A549 (cell line): Measurements from ENCODE around the gene PPARA. TPM values are rescaled to one million over a fixed set of nuclear protein-coding genes. Genes with fewer than 3 reads are reported as not detected.

Experiments
- ATAC-seq, 2 experiments: fragments of 200-7000 bp in 1 of 2; fragments of >200 bp in 1 of 2; cut with Nextera tagmentation in 1 of 2; cut with Tn5 transposase in 1 of 2; 3 replicates each; pipeline versions ENCODE4 v1.8.0 to v1.9.1; 2018 to 2020; ENCODE audit warnings: mild to moderate bottlenecking in 1 of 2, moderate library complexity in 1 of 2
- CTCF ChIA-PET: fragments of 300-600 bp; sonication (Branson Sonifier 250); formaldehyde crosslinking; extraction: SDS; loops from one replicate; lab custom pipeline; 2021; ENCODE audit warnings: antibody characterized with exemption, inconsistent platforms; lab: Yijun Ruan, JAX
- POLR2A ChIA-PET: fragments of 350-600 bp; formaldehyde crosslinking; extraction: SDS; loops from one replicate; lab custom pipeline; 2021; ENCODE audit warnings: antibody characterized with exemption, inconsistent platforms; lab: Yijun Ruan, JAX
- DNase-seq, 2 experiments: peaks; one replicate each; pipeline versions ENCODE4 v3.0.0 to v3.0.0-alpha.2; 2011 to 2016; ENCODE audit warnings: low read depth in 1 of 2, low spot score in 1 of 2
- FAIRE-seq: peaks from 2 replicates; lab custom pipeline; 2011; peaks lifted over from hg19 to GRCh38; lab: Jason Lieb, UNC
- H3K27ac ChIP-seq, 2 experiments: fragments of >200 bp; sonication (Bioruptor Twin); formaldehyde crosslinking; 3 replicates each; pipeline ENCODE4 v1.5.1; 2016 to 2017
- H3K4me1 ChIP-seq: fragments of >200 bp; sonication (Bioruptor Twin); formaldehyde crosslinking; 3 replicates; pipeline ENCODE4 v1.6.1; 2016
- H3K4me2 ChIP-seq: fragments of >200 bp; sonication (Bioruptor Twin); formaldehyde crosslinking; 3 replicates; pipeline ENCODE4 v1.6.1; 2016
- H3K4me3 ChIP-seq: fragments of >200 bp; sonication (Bioruptor Twin); formaldehyde crosslinking; 3 replicates; pipeline ENCODE4 v1.5.1; 2016
- H3K9me3 ChIP-seq: fragments of >200 bp; sonication (Bioruptor Twin); formaldehyde crosslinking; 3 replicates; pipeline ENCODE4 v1.6.1; 2016
- ATOH8 ChIP-seq: fragments of 250-450 bp; sonication (Bioruptor Pico); IDR thresholded peaks from 2 replicates; pipeline ENCODE4 v1.5.0; 2020; ENCODE audit warnings: low read depth, mild to moderate bottlenecking, moderate library complexity
- BCL3 ChIP-seq: fragments of >200 bp; sonication (Bioruptor Twin); formaldehyde crosslinking; IDR thresholded peaks from 3 replicates; pipeline ENCODE4 v1.6.1; 2016
- CHD4 ChIP-seq: fragments of 200-600 bp; sonication (generic); IDR thresholded peaks from 2 replicates; pipeline ENCODE4 v1.6.1; 2016; ENCODE audit warnings: antibody characterized with exemption, mild to moderate bottlenecking, borderline replicate concordance
- E2F6 ChIP-seq: IDR thresholded peaks from 2 replicates; pipeline ENCODE4 v1.6.1; 2012; ENCODE audit warnings: low read depth, borderline replicate concordance
- FOXS1 ChIP-seq: fragments of 250-450 bp; sonication (Bioruptor Pico); IDR thresholded peaks from 2 replicates; pipeline ENCODE4 v1.5.0; 2020; ENCODE audit warnings: mild to moderate bottlenecking, moderate library complexity
- GATA3 ChIP-seq: IDR thresholded peaks from 2 replicates; pipeline ENCODE4 v1.6.1; 2012; ENCODE audit warnings: borderline replicate concordance
- HDAC2 ChIP-seq: fragments of 200-600 bp; sonication (generic); IDR thresholded peaks from 2 replicates; pipeline ENCODE4 v1.6.1; 2016
- HES2 ChIP-seq: fragments of >200 bp; sonication (Bioruptor Twin); formaldehyde crosslinking; IDR thresholded peaks from 2 replicates; pipeline ENCODE4 v1.6.1; 2016
- HOXB13 ChIP-seq: fragments of 250-450 bp; sonication (Bioruptor Pico); IDR thresholded peaks from 2 replicates; pipeline ENCODE4 v1.5.0; 2020; ENCODE audit warnings: low read depth, mild to moderate bottlenecking, moderate library complexity
- JUN ChIP-seq, 2 experiments: fragments of >200 bp; sonication (Bioruptor Twin); formaldehyde crosslinking; IDR thresholded peaks; 2 replicates in 1 of 2; 3 replicates in 1 of 2; pipeline ENCODE4 v1.6.1; 2016 to 2017
- JUNB ChIP-seq: fragments of >200 bp; sonication (Bioruptor Twin); formaldehyde crosslinking; IDR thresholded peaks from 2 replicates; pipeline ENCODE4 v1.6.1; 2016
- MAFK ChIP-seq: fragments of 450-650 bp; IDR thresholded peaks from 2 replicates; pipeline ENCODE4 v1.6.1; 2014; ENCODE audit not compliant: partially characterized antibody
- MAZ ChIP-seq: fragments of 150-350 bp; IDR thresholded peaks from 2 replicates; pipeline ENCODE4 v1.6.1; 2014; ENCODE audit warnings: antibody characterized with exemption, low read depth, low read length, borderline replicate concordance
- NPAS2 ChIP-seq: fragments of 250-450 bp; sonication (Bioruptor Pico); IDR thresholded peaks from 2 replicates; pipeline ENCODE4 v1.8.0; 2022; ENCODE audit warnings: mild to moderate bottlenecking, moderate library complexity, borderline replicate concordance
- NR3C1 ChIP-seq: fragments of >200 bp; sonication (Bioruptor Twin); formaldehyde crosslinking; IDR thresholded peaks from 3 replicates; pipeline ENCODE4 v1.6.1; 2017
- PHF8 ChIP-seq: fragments of 200-600 bp; sonication (generic); IDR thresholded peaks from 2 replicates; pipeline ENCODE4 v1.6.1; 2016; ENCODE audit warnings: low read depth, mild to moderate bottlenecking, antibody characterized with exemption, moderate library complexity, borderline replicate concordance
- POLR2AphosphoS2 ChIP-seq: conservative IDR thresholded peaks from 2 replicates; pipeline ENCODE4 v1.6.1; 2012; ENCODE audit warnings: low read length, improper control_type of control experiment, inconsistent platforms
- RARB ChIP-seq: fragments of 250-450 bp; sonication (Bioruptor Pico); IDR thresholded peaks from 2 replicates; pipeline ENCODE4 v1.8.0; 2021; ENCODE audit warnings: mild to moderate bottlenecking, moderate library complexity
- RCOR1 ChIP-seq: fragments of 150-350 bp; IDR thresholded peaks from 2 replicates; pipeline ENCODE4 v1.6.1; 2014; ENCODE audit warnings: antibody characterized with exemption, low read length, low read depth
- RNF2 ChIP-seq: fragments of 200-600 bp; sonication (generic); IDR thresholded peaks from 2 replicates; pipeline ENCODE4 v1.6.1; 2016; ENCODE audit warnings: low read depth, mild to moderate bottlenecking, antibody characterized with exemption, moderate library complexity, borderline replicate concordance
- TFCP2L1 ChIP-seq: fragments of 250-450 bp; sonication (Bioruptor Pico); IDR thresholded peaks from 2 replicates; pipeline ENCODE4 v1.5.0; 2021; ENCODE audit warnings: mild to moderate bottlenecking
- ZC3H11A ChIP-seq: fragments of 450-650 bp; IDR thresholded peaks from 2 replicates; pipeline ENCODE4 v1.6.1; 2014; ENCODE audit warnings: antibody characterized with exemption, mild to moderate bottlenecking
- ZNF302 ChIP-seq: fragments of 250-450 bp; sonication (Bioruptor Pico); IDR thresholded peaks from 2 replicates; pipeline ENCODE4 v1.9.0; 2021; ENCODE audit warnings: inconsistent platforms, mild to moderate bottlenecking, moderate library complexity
- ZSCAN20 ChIP-seq: fragments of 250-450 bp; sonication (Bioruptor Pico); IDR thresholded peaks from 2 replicates; pipeline ENCODE4 v1.8.0; 2022; ENCODE audit warnings: mild to moderate bottlenecking, moderate library complexity
- WGBS: methylation state at CpG from one replicate; pipeline ENCODE4 v1.1.6; 2017; ENCODE audit errors: missing lambda C conversion rate; 5-methylcytosine and 5-hydroxymethylcytosine counted together
- polyA plus RNA-seq, 4 experiments: library from polyadenylated mRNA; depleted of rRNA in 3 of 4; stranded (reverse); fragments of >200 nt; fragmentation: RNase III in 1 of 4; extraction: RNeasy Plus Mini Kit Qiagen cat#74134 plus additional on column Dnase treatment in 1 of 4; gene quantifications; 2 replicates in 3 of 4; 3 replicates in 1 of 4; pipeline ENCODE4 v1.2.3, GENCODE V29; 2011 to 2017
- TF ChIP-seq, protein P1 (sequence below): fragments of >200 bp; sonication (Bioruptor Twin); formaldehyde crosslinking; IDR thresholded peaks from 3 replicates; pipeline ENCODE4 v1.5.1; 2016
- TF ChIP-seq, protein P2 (sequence below): fragments of 150-350 bp; IDR thresholded peaks from 2 replicates; pipeline ENCODE4 v1.6.1; 2014; ENCODE audit warnings: low read depth, mild to moderate bottlenecking, low read length
- TF ChIP-seq, protein P3 (sequence below): IDR thresholded peaks from 2 replicates; pipeline ENCODE4 v1.6.1; 2012

The PPARA gene
- polyA plus RNA-seq, 2 of the 4 experiments (the other 2 are of a cell fraction), result 2.6 to 2.8 TPM

- TF ChIP-seq, protein P1, sequence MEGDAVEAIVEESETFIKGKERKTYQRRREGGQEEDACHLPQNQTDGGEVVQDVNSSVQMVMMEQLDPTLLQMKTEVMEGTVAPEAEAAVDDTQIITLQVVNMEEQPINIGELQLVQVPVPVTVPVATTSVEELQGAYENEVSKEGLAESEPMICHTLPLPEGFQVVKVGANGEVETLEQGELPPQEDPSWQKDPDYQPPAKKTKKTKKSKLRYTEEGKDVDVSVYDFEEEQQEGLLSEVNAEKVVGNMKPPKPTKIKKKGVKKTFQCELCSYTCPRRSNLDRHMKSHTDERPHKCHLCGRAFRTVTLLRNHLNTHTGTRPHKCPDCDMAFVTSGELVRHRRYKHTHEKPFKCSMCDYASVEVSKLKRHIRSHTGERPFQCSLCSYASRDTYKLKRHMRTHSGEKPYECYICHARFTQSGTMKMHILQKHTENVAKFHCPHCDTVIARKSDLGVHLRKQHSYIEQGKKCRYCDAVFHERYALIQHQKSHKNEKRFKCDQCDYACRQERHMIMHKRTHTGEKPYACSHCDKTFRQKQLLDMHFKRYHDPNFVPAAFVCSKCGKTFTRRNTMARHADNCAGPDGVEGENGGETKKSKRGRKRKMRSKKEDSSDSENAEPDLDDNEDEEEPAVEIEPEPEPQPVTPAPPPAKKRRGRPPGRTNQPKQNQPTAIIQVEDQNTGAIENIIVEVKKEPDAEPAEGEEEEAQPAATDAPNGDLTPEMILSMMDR, result no peak
- TF ChIP-seq BCL3 (no peak), MAFK (no peak), JUN (IDR thresholded peaks at IDR 0.05) (no peak), TFCP2L1 (CRISPR knock-in tag) (no peak), CHD4 (no peak)
These were observed 63.8 kb downstream of the PPARA start (continued) for GRCh38 chr22:46214149-46214548.

GRCh38 chr22:46214616-46215015, 64.3 kb downstream of the PPARA start:
- no peak for TF ChIP-seq E2F6
- no peak for TF ChIP-seq HDAC2
- TF ChIP-seq CHD4, result no peak
- TF ChIP-seq, protein P2, sequence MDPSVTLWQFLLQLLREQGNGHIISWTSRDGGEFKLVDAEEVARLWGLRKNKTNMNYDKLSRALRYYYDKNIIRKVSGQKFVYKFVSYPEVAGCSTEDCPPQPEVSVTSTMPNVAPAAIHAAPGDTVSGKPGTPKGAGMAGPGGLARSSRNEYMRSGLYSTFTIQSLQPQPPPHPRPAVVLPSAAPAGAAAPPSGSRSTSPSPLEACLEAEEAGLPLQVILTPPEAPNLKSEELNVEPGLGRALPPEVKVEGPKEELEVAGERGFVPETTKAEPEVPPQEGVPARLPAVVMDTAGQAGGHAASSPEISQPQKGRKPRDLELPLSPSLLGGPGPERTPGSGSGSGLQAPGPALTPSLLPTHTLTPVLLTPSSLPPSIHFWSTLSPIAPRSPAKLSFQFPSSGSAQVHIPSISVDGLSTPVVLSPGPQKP, result no peak
- no peak for TF ChIP-seq HES2
- no peak for TF ChIP-seq GATA3
- no peak for TF ChIP-seq ZC3H11A
- no peak for TF ChIP-seq ATOH8 (CRISPR knock-in tag)
- no peak for TF ChIP-seq POLR2AphosphoS2
- TF ChIP-seq NPAS2 (CRISPR knock-in tag), result no peak
- TF ChIP-seq ZSCAN20 (CRISPR knock-in tag), result no peak
- no peak for TF ChIP-seq ZNF302 (CRISPR knock-in tag)
- no peak for TF ChIP-seq RNF2
- TF ChIP-seq, protein P3, sequence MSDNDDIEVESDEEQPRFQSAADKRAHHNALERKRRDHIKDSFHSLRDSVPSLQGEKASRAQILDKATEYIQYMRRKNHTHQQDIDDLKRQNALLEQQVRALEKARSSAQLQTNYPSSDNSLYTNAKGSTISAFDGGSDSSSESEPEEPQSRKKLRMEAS, result no peak
- no peak for TF ChIP-seq JUNB
- Histone ChIP-seq H3K9me3 (peaks cover 11% of the 10 kb centered on the region; the same call in 2 of the 3 replicates), H3K4me3 (no peak overlapping the region), H3K4me2 (no peak overlapping the region), H3K4me1 (no peaks in the 10 kb centered on the region), H3K27ac (no peak overlapping the region)
- ATAC-seq, result no peak
- CTCF ChIA-PET, result no interaction called here
- DNase-seq, result no peak
- 97% methylated on average over 28 of the region's 28 CpGs for WGBS
- POLR2A ChIA-PET, result no interaction called here
- no peak for FAIRE-seq

GRCh38 chr22:46219636-46220035, 69.3 kb downstream of the PPARA start:
- DNase-seq (no peak), FAIRE-seq (no peak), ATAC-seq (no peak)
- H3K4me2 ChIP-seq, result no peak overlapping the region
- no peak overlapping the region for H3K4me3 ChIP-seq
- ChIA-PET CTCF (no interaction called here), POLR2A (no interaction called here)
- H3K27ac ChIP-seq, result no peak overlapping the region
- no peaks in the 10 kb centered on the region for H3K9me3 ChIP-seq
- H3K4me1 ChIP-seq, result no peaks in the 10 kb centered on the region
- whole genome bisulfite sequencing, result 71% methylated on average over 10 of the region's 10 CpGs
- TF ChIP-seq FOXS1 (CRISPR knock-in tag), result no peak
- TF ChIP-seq JUN (IDR thresholded peaks at IDR 0.05), result no peak
- TF ChIP-seq NR3C1, result no peak
- TF ChIP-seq, protein P1, result no peak
- no peak for TF ChIP-seq BCL3
- no peak for TF ChIP-seq HOXB13 (CRISPR knock-in tag)
- TF ChIP-seq PHF8, result no peak
- TF ChIP-seq RARB (CRISPR knock-in tag), result no peak
- no peak for TF ChIP-seq MAZ
- TF ChIP-seq RCOR1, result no peak
